Mesenchymal stem cell (in vitro differentiated cells and primary cell): ENCODE measurements around the gene ALDH3B1.
A peak's percentile ranks its signal among the peaks of the same experiment; 100 is the strongest.
"Not testable (repeated sequence)": the region's sequence is repeated elsewhere in the genome, so short reads cannot be mapped to it uniquely, and the experiment has no call there.

Experiments
- DNase-seq: peaks from one replicate; pipeline ENCODE4 v3.0.0-alpha.2; 2013
- H2AFZ ChIP-seq: one replicate; pipeline ENCODE4 v1.6.1; 2013; ENCODE audit warnings: low read depth, mild to moderate bottlenecking, control low read depth, inconsistent platforms, low read length, moderate library complexity
- H2AK5ac ChIP-seq: 2 replicates; pipeline ENCODE4 v1.6.1; 2013; ENCODE audit warnings: low read length, moderate library complexity, mild to moderate bottlenecking, inconsistent platforms; ENCODE audit not compliant: severe bottlenecking
- H2BK120ac ChIP-seq: one replicate; pipeline ENCODE4 v1.6.1; 2013; ENCODE audit warnings: low read depth, mild to moderate bottlenecking, inconsistent platforms, low read length, moderate library complexity
- H2BK12ac ChIP-seq, 2 experiments: one replicate each; pipeline ENCODE4 v1.6.1; 2013; ENCODE audit warnings: inconsistent platforms in 2 of 2, low read length in 2 of 2, mild to moderate bottlenecking in 2 of 2, moderate library complexity in 2 of 2, control low read depth in 1 of 2
- H2BK15ac ChIP-seq: one replicate; pipeline ENCODE4 v1.6.1; 2013; ENCODE audit warnings: mild to moderate bottlenecking, low read depth, inconsistent platforms; ENCODE audit not compliant: poor library complexity, severe bottlenecking
- H2BK5ac ChIP-seq: 2 replicates; pipeline ENCODE4 v1.6.1; 2013; ENCODE audit warnings: low read depth, mild to moderate bottlenecking, low read length, control low read depth, inconsistent platforms; ENCODE audit not compliant: poor library complexity, severe bottlenecking
- H3K14ac ChIP-seq, 2 experiments: one replicate each; pipeline ENCODE4 v1.6.1; 2013; ENCODE audit warnings: inconsistent platforms in 2 of 2, low read length in 2 of 2, control low read depth in 1 of 2, mild to moderate bottlenecking in 1 of 2, moderate library complexity in 1 of 2
- H3K18ac ChIP-seq, 2 experiments: one replicate each; pipeline ENCODE4 v1.6.1; 2013; ENCODE audit warnings: inconsistent platforms in 2 of 2, low read length in 2 of 2, control low read depth in 1 of 2, low read depth in 1 of 2, mild to moderate bottlenecking in 1 of 2
- H3K23ac ChIP-seq, 2 experiments: one replicate each; pipeline ENCODE4 v1.6.1; 2013; ENCODE audit warnings: inconsistent platforms in 2 of 2, low read length in 2 of 2, mild to moderate bottlenecking in 2 of 2, moderate library complexity in 2 of 2, control low read depth in 1 of 2
- H3K27ac ChIP-seq: 2 replicates; pipeline ENCODE4 v1.5.1; 2013; ENCODE audit warnings: mild to moderate bottlenecking, moderate library complexity, low read length, control low read depth, inconsistent platforms; ENCODE audit not compliant: poor library complexity, severe bottlenecking
- H3K27me3 ChIP-seq, 2 experiments: 2 replicates each; pipeline versions ENCODE4 v1.6.1 to v1.7.0; 2013; ENCODE audit warnings: low read length in 2 of 2, mild to moderate bottlenecking in 2 of 2, moderate library complexity in 2 of 2, control low read depth in 1 of 2, inconsistent platforms in 1 of 2; ENCODE audit not compliant: control insufficient read depth in 1 of 2, insufficient read depth in 1 of 2
- H3K36me3 ChIP-seq, 2 experiments: 2 replicates each; pipeline versions ENCODE4 v1.6.1 to v1.7.0; 2013; ENCODE audit warnings: low read length in 2 of 2, control low read depth in 1 of 2, inconsistent platforms in 1 of 2, low read depth in 1 of 2, mild to moderate bottlenecking in 1 of 2; ENCODE audit not compliant: insufficient read depth in 2 of 2, control insufficient read depth in 1 of 2
- H3K4ac ChIP-seq, 2 experiments: one replicate each; pipeline ENCODE4 v1.6.1; 2013; ENCODE audit warnings: inconsistent platforms in 2 of 2, low read length in 2 of 2, mild to moderate bottlenecking in 2 of 2, moderate library complexity in 2 of 2, control low read depth in 1 of 2, low read depth in 1 of 2
- H3K4me1 ChIP-seq: 2 replicates; pipeline ENCODE4 v1.6.1; 2013; ENCODE audit warnings: low read depth, low read length, control low read depth; ENCODE audit not compliant: control insufficient read depth, insufficient read depth
- H3K4me2 ChIP-seq: 2 replicates; pipeline ENCODE4 v1.6.1; 2013; ENCODE audit warnings: low read length, mild to moderate bottlenecking, inconsistent platforms; ENCODE audit not compliant: poor library complexity, severe bottlenecking
- H3K4me3 ChIP-seq, 2 experiments: 2 replicates each; pipeline versions ENCODE4 v1.5.1 to v1.7.0; 2013; ENCODE audit warnings: low read length in 2 of 2, mild to moderate bottlenecking in 2 of 2, control low read depth in 1 of 2, low read depth in 1 of 2; ENCODE audit not compliant: insufficient read depth in 1 of 2
- H3K79me1 ChIP-seq: replicated peaks from 2 replicates; pipeline ENCODE4 v1.6.1; 2013; ENCODE audit warnings: mild to moderate bottlenecking, control low read depth, low read length, inconsistent platforms; ENCODE audit not compliant: poor library complexity, severe bottlenecking
- H3K9ac ChIP-seq: 2 replicates; pipeline ENCODE4 v1.7.0; 2013; ENCODE audit warnings: mild to moderate bottlenecking, low read length, moderate library complexity
- H3K9me3 ChIP-seq: 2 replicates; pipeline ENCODE4 v1.7.0; 2013; ENCODE audit warnings: mild to moderate bottlenecking, low read length; ENCODE audit not compliant: control insufficient read depth
- H4K8ac ChIP-seq: one replicate; pipeline ENCODE4 v1.6.1; 2013; ENCODE audit warnings: inconsistent platforms, mild to moderate bottlenecking, low read length, moderate library complexity
- H4K91ac ChIP-seq: one replicate; pipeline ENCODE4 v1.6.1; 2013; ENCODE audit warnings: mild to moderate bottlenecking, low read length, inconsistent platforms
- WGBS: methylation state at CpG from one replicate; pipeline ENCODE4 v1.1.7; 2013; ENCODE audit warnings: mixed read lengths; 5-methylcytosine and 5-hydroxymethylcytosine counted together

ALDH3B1 gene

DNA sequence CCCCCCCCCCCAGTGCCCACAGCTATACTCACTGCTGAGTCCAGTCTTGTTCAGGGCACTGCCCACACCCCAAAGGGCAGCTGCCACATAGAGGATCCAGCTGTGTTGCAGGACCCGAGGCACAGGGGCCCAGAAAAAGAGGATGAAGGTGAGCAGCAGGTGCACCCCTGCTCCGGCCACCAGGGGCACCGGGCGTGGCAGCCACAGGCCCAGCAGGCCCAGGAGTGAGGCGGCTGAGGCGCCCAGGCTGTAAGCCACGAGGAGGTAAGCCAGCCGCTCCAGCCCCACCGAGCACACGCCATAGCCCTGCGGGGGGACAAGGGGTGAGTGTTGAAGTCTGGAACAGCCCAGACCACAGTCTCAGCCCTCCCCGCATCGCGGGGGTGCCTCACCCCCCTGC is 14.5 kb upstream of the ALDH3B1 start:
- H2BK12ac ChIP-seq, H3K4me1 ChIP-seq, H3K27ac ChIP-seq, H3K27me3 ChIP-seq, H2AK5ac ChIP-seq, H3K4me3 ChIP-seq, H3K4ac ChIP-seq, H2AFZ ChIP-seq, H3K14ac ChIP-seq, H2BK15ac ChIP-seq, H2BK5ac ChIP-seq, DNase-seq, H3K4me2 ChIP-seq, H3K79me1 ChIP-seq, H3K9ac ChIP-seq, H3K23ac ChIP-seq, H2BK120ac ChIP-seq, H3K18ac ChIP-seq, H3K9me3 ChIP-seq, H4K91ac ChIP-seq, H4K8ac ChIP-seq: not testable (repeated sequence)
- whole genome bisulfite sequencing = 94% methylated on average over 7 of the region's 14 CpGs
- H3K36me3 ChIP-seq = peaks cover 0 to 30% of the 10 kb centered on the region in 2 experiments

DNA sequence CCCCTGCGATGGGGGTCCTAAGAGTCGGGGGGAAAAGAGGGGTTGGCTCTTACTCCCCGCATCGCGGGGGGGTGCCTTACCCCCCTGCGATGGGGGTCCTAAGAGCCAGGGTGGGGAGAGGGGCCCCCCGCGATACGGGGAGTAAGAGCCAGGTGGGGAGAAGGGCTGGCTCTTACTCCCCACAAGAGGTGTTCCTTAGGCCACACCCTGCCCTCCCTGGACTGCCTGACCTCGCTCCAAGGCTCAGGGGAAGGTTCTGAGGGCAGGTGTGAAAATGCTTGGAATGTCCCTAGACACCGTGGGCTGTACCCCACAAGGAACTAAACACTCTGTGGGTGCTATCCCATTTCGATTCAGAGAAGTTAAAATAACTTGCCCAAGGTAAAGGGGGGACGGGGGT is 14.1 kb upstream of the ALDH3B1 start:
- Histone ChIP-seq H2BK120ac (no peak overlapping the region), H2AFZ (no peak overlapping the region), H3K27ac (no peak overlapping the region), H3K18ac (no peak overlapping the region), H3K23ac (no peak overlapping the region), H4K8ac (no peak overlapping the region), H2BK5ac (no peak overlapping the region), H3K4me1 (peaks cover 2% of the 10 kb centered on the region), H4K91ac (no peak overlapping the region), H3K9me3 (no peaks in the 10 kb centered on the region), H3K4me2 (no peak overlapping the region), H2AK5ac (no peak overlapping the region), H2BK12ac (no peak overlapping the region), H3K14ac (no peak overlapping the region), H3K9ac (no peak overlapping the region), H3K27me3 (peaks cover 0 to under 1% of the 10 kb centered on the region in 2 experiments), H2BK15ac (no peak overlapping the region), H3K4me3 (no peak overlapping the region), H3K36me3 (peaks cover 0 to 30% of the 10 kb centered on the region in 2 experiments), H3K79me1 (no peaks in the 10 kb centered on the region), H3K4ac (no peak overlapping the region)
- DNase-seq = no peak
- WGBS = 97% methylated on average over 7 of the region's 13 CpGs

DNA sequence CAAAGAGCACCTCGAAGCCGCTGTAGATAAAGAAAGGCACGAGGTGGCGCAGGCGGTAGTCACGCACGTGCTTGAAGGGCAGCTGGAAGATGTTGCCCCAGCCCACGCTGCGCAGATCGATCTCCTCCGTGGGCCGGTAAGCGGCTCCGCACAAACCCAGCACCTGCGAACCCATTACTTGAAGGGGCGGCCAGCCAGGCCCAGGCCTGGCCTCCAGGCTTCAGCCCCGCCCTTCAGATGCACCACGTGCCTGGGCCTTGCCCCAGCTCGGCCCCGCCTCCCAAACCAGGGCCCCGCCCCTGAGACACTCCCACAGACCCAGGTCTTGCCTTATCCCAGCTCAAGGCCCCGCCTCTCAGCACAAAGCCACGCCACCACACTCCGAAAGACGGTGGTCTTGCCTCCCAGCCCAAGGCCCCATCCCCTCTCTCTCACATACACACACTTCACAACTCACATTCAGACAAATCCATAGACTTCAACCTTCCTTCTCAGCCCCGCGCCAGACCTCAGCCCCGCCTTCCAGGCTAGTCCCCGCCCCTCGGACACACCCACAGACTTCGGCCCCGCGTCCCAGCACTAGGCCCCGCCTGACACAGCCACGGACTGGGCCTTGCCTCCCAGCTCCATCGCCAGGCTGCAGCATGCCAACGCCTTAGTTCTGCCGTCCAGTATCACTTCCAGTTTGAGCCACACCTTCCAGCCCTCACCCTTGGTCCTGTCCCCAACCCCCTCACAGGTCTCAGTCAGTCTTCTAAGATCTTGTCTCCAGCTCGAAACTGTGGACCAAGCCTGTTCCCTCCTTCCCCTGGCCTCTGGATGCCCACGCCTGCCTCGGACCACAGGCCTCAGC is 13.3 kb upstream of the ALDH3B1 start:
- no peaks in the 10 kb centered on the region for H3K9me3 ChIP-seq
- H3K36me3 ChIP-seq = peaks cover 0 to 30% of the 10 kb centered on the region in 2 experiments
- no peak overlapping the region for H3K4ac ChIP-seq
- no peak overlapping the region for H2BK120ac ChIP-seq
- DNase-seq = peak; percentile 57
- H3K27ac ChIP-seq = no peak overlapping the region
- peak overlapping the region; percentile 43 for H4K8ac ChIP-seq
- no peak overlapping the region for H3K23ac ChIP-seq
- peak overlapping the region; percentile 15 for H2AFZ ChIP-seq
- no peak overlapping the region for H3K9ac ChIP-seq
- peak overlapping the region in 1 of 2 experiments; percentile 34 for H3K18ac ChIP-seq
- H2BK15ac ChIP-seq = no peak overlapping the region
- no peak overlapping the region for H3K4me2 ChIP-seq
- H3K14ac ChIP-seq = no peak overlapping the region
- WGBS = 47% methylated on average over 41 of the region's 41 CpGs
- no peak overlapping the region for H3K4me3 ChIP-seq
- no peaks in the 10 kb centered on the region for H3K27me3 ChIP-seq
- H3K79me1 ChIP-seq = no peaks in the 10 kb centered on the region
- H4K91ac ChIP-seq = peak overlapping the region; percentile 20
- H2BK5ac ChIP-seq = no peak overlapping the region
- peaks cover 2% of the 10 kb centered on the region for H3K4me1 ChIP-seq
- H2BK12ac ChIP-seq = no peak overlapping the region
- H2AK5ac ChIP-seq = no peak overlapping the region

DNA sequence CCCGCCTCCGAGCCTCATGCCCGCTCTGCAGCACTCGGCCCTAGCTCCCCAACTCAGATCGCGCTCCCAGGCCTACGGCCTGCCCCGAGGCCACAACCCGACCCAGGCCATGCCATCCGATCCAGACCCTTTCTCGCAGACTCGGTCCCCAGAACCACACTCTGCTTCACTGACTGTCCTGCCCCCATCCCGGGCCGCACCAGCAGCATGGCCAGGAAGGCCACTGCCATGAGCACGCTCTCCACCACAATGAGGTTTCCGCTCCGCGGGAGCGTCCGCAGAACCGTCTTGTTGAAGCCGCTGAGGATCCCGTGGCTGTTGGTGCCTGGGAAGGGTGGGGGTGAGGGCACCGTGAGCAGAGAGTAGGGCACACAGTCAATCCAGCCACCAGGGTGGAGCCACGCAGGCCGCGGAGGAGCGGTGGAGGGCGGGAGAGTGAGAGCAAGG is 12.6 kb upstream of the ALDH3B1 start:
- H2AK5ac ChIP-seq = no peak overlapping the region
- no peaks in the 10 kb centered on the region for H3K9me3 ChIP-seq
- no peak overlapping the region for H3K4me2 ChIP-seq
- H4K8ac ChIP-seq = no peak overlapping the region
- H4K91ac ChIP-seq = peak overlapping the region; percentile 43
- H3K36me3 ChIP-seq = peaks cover 0 to 30% of the 10 kb centered on the region in 2 experiments
- 97% methylated on average over 25 of the region's 29 CpGs for WGBS
- H3K14ac ChIP-seq = no peak overlapping the region
- no peak overlapping the region for H3K18ac ChIP-seq
- H2BK12ac ChIP-seq = no peak overlapping the region
- no peaks in the 10 kb centered on the region for H3K27me3 ChIP-seq
- no peaks in the 10 kb centered on the region for H3K79me1 ChIP-seq
- H2BK120ac ChIP-seq = no peak overlapping the region
- H3K23ac ChIP-seq = no peak overlapping the region
- no peak overlapping the region for H2BK15ac ChIP-seq
- no peak overlapping the region for H3K4me3 ChIP-seq
- H3K9ac ChIP-seq = no peak overlapping the region
- no peak overlapping the region for H2BK5ac ChIP-seq
- DNase-seq = no peak
- H3K27ac ChIP-seq = no peak overlapping the region
- peaks cover 3% of the 10 kb centered on the region for H3K4me1 ChIP-seq
- no peak overlapping the region for H2AFZ ChIP-seq
- no peak overlapping the region for H3K4ac ChIP-seq
